Occipital lobe (tissue), 2 donors: Measurements from ENCODE around the gene GRM4. TPM values are rescaled to one million over a fixed set of nuclear protein-coding genes. Genes with fewer than 3 reads are reported as not detected.

Source experiments
- DNase-seq: peaks from one replicate; lab custom pipeline; 2025; lab: John Stamatoyannopoulos, UW
- total RNA-seq: library from RNA; depleted of rRNA; stranded (reverse); fragments of >200 nt; gene quantifications from one replicate; pipeline ENCODE4 v1.2.3, GENCODE V29; 2014

The GRM4 gene
- total RNA-seq, 1 donor from 2014 or later = 0.94 TPM

DNA sequence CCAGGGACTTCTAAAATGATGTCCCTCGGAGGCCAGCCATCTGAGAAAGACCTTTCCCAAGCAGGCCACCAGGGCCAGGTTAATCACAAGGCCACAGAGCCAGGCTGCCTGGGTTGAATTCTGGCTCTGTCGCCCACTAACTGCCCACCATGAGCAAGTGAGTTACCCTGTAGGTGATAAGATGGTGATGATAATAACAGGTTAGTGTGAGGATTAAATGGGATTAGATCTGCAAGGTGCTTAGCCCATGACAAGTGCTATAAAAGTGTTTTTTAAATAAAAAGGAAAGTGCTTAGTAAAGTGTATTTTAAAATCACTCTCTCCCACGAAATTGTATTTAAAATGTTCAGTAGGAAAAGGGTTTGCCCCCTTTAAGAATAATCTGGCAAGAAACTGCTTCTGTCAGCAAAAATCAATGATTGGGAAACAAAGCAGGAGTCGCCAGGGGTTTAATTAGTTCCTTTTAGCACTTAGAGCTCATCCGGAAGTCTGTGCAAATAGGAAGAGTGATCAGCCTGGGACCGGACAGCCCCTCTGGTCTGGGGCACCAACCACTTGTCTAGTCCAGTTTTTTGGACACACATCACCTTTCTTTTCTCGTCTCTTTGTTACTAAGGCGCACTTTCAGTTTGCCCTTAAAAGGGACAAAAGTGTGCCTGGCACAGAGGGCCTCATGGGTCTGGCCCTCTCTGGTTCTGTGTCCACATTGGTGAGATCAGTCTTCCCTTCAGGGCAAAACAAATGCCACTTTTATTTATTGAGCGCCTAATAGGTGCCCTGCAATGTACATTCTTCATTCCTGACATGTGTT lies 150.4 kb downstream of the GRM4 start:
- DNase-seq = no peak

DNA sequence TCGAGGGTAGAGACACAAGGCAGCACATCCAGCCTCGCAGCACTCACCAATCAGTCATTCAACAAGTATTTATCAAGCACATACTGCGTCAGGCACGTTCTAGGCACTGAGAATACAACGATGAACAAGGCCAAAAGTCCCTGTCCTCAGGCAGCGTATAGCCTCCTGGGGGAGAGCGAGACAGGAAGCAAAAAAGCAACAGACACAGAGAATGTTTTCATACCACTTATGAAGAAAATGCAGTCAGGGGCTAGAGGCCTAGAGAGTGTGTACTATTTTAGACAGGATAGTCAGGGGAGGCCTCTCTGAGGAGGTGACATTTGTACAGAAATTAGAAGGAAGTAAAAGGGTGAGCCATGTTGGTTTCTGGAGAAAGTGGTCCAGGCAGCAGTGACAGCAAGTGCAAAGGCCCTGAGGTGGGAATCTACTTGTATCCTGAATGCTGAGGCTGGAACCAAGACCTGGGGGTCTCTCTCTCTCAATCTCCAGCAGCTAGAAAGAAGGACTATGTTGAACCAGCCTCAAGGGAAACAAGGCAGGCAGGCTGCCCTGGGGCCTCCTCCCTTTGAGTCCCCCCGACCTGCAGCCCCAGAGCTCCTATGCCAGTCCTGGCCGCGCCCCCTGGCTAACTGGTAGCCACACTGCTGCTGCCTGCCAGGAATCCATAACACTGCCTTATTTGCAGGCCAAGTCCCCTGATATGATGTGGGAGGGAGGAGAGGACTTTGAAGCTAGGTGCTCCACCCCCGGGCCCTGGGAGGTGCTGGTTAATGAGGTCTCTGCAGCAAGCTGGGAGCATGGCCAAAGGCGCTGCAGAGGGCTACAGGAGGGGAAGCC lies 151.2 kb downstream of the GRM4 start:
- no peak for DNase-seq

DNA sequence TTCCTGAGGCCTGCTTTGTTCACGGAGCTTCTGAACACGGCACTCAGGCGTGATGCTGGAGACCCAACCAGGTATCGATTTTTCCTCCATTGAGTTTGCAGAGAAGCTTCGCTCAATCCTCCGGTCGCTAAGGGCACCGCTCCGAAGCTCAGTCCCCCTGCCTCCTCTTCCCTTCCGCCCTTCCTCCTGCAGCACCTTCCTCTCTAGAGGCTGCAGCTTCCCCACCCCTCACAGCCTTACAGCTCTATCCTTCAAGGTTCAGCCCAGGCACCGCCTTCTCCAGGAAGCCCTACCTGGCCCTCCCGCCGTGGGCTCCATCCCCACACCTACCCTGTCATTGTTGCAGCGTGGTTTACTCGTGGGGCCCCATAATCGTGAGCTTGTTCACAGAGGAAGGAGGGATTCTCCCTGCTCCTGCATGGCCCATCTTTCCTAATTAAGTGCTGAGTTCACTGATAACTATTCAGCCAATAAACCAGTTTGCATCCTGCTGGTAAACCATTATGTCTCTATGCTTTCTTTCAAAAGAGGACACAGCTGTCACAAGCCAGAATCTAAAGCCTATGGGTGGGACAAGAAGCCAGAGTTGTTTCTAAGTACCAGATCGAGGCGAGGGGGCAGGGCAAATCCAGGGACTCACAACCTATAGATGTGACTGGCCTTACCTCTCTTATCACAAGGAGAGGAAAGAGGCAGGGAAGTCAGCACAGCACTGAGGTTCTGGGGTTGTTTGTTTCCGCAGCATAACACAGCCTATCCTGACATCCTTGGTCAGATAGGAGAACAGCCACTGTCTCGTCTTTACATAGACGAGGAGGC lies 152.0 kb downstream of the GRM4 start:
- DNase-seq = no peak

DNA sequence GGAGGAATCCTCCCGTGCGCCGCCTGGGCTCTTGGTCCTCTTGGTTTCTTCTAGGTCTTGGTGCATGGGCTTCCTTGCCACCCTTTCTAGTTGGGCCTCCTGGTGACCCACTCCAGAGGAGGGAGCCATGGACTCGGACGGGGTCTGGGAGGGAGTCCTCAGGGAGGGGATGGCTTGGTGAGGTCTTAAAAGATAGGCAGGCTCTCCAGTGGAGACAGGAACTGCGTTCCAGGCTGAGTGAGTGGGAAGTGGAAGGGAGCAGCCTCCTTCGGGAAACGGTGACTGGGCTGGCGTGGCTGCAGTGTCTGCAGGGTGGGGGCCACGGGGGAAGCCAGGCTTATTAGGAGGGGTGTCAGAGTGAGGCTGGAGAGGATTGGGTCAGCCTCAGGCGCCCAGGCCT lies 152.8 kb downstream of the GRM4 start:
- DNase-seq = no peak

DNA sequence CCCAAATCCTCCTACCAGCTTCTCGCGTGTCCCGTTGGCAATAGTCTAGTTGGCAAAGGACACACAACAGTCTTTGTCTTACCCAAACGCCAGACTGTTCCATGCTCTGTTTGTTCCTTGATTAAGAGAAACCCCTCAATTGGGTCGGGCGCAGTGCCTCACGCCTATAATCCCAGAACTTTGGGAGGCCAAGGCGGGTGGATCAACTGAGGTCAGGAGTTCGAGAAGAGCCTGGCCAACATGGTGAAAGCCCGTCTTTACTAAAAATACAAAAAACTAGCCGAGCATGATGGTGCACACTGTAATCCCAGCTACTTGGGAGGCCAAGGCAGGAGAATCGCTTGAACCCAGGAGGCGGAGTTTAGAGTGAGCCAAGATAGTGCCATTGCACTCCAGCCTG lies 153.7 kb downstream of the GRM4 start:
- DNase-seq = no peak

DNA sequence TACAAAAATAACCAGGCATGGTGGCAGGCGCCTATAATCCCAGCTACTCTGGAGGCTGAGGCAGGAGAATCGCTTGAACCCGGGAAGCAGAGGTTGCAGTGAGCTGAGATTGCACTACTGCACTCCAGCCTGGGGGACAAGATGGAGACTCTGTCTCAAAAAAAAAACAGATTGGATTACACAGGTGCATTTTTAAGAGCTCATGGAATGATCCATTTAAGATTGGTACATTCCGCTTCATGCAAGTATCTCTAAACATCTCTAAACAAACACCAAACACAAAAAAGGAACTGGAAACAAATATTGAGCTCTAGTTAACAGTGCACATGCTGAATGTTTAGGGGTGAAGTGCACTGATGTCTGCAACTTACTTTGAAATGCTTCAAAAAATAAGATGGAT lies 154.3 kb downstream of the GRM4 start:
- DNase-seq = no peak

DNA sequence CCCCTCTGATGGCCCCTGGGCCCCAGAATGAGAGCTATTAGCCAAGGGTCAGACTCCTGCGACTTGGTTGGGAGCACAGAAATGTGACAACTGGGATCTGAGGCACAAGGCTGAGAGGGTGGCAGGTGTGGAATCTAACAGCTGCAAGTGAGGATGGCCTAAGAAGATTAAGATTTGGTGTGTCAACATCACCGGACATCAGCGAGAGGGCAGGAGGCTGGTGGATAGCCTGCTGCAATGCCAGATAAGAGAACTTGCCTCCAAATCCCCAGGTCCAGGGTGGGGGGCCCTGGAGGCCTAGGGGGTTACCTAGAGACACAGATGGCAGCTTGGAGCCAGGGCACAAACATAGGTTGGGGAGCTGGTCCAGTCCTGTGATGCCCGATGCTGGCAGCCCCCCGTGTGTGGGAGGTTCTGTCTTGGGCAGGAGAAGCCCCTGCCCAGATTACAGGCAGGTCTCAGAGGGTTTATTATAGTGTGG lies 155.8 kb downstream of the GRM4 start:
- no peak for DNase-seq

DNA sequence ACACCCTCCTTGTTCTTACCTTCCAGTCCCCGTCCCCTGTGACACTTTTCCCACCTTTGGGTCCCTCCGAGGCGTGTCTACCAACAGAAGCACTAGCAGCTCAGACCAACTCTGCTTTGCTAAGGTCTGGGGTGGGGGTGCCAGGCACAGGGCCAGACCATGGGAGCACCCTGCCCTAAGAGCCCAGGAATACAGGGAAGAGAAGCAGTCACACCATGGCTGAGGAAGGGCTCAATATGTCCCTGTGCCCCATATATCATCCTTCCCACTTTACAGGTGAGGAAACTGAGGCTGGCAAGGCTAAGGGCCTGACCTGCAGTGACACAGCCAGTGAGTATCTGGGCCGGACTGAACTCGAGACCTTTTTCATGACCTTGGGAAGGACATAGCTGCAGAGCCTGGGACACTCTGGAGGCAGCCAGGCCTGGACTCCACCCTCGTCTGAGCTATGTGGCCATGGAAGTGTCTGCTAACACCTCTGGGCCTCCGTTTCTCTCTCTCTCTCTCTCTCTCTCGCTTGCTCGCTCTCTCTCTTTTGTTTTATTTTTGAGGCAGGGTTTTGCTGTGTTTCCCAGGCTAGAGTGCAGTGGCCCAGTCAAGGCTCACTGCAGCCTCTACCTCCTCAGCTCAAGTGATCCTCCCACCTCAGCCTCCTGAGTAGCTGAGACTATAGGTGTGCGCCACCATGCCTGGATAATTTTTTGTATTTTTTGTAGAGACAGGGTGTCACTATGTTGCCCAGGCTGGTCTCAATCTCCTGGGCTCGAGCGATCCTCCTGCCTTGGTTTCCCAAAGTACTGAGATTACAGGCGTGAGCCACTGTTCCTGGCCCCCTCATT lies 156.7 kb downstream of the GRM4 start:
- no peak for DNase-seq

DNA sequence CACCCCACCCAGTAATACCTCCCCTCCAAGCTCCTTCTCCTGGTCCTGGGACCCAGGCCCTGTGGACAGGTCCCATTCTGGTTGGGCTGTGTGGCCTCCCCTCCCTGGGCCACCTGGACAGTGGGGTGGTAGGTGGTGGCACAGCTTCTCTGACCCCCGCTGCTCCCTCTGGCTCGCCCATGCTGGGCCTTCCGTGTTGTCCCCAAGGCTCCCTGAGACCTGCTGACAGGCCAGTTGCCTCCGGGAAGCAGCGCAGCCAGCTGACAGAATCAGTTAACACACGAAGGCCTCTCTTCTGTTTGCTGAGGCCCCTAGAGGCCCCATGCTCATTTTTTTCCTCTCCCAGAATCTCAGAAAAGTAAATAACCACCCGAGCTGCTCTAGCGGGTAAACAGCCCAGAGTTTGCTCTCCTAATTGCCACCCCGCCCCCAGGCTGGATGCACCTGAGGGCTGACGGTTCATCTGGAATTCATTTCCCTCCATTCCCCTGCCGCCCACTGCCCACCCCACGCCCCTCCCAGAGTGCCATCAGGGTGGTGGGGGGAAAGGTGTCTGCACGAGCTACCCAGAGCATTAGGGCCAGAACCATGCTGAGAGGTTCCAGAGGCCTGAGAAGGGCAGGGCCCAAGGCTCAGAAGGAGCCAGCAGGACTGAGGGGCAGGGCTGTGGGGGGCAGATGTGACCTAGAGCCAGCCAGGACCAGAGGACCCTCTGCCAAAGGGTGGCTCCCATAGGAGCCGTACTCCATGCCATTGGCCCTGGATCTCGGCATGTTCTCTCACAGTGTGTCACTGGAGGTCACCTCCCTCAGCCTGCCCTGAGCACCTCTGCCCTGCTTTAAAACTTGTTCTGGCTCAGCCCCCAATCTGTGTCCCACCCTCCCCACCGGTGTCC lies 157.5 kb downstream of the GRM4 start:
- no peak for DNase-seq

DNA sequence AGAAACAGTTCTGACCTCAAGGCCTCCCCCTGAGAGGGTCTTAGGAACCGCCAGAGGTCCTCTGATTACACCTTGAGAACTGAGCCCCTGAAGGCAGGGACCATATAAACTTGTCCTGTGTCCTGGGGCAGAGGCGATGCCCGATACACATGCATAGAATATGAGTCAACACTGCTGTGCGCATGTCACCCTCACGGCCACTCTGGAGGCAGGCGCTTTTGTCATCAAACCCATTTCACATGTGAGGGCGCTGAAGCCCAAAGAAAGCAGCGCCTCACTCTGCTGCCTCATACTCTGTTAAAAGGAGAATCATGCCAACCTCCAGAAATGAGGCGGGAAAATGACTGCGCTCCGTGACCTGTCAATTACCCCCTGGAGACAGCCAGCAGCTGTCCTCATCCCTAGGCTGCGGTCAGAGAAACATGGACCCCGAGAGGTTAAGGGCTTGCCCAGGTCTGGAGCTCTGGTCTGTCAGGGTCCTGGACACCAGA lies 158.3 kb downstream of the GRM4 start:
- no peak for DNase-seq

DNA sequence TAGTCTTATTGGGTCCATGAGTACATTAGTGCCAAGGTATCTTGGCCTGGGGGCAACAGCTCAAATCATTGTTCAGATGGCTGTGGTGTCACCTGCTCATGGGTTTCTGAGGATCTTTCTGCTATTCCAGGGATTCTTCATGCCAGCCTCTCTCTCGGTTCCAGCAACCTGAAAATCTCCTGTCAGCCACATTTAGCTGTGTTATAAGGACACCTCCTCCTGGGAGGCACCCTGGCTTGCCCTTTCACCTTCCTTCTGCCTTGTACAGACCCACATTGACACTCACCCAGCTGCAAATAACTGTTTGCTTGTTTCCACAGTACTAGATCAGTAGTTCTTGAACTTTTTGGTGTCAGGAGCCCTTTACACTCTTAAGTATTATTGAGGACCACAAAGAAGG lies 159.9 kb downstream of the GRM4 start:
- DNase-seq = no peak

DNA sequence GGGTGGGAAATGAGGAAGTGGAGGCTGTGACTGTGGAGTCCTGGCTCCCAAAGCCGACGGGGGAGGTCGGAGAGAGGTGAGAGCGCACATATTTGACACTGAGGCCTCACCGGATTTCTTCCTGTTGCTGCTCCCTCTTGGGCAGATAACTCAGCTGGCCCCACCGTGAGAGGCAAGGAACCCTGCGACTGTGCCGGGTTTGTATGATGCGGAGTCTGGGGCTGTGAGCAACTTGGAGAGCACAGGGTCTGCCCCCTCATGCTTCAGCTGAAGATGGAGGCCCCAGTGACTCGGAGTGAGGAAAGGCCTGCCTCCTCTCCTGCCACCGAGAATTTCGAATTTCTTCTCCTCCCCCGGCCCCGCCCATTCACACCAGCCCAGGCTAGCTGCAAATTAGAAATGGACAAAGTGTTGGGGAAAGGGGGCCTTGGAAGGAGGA lies 160.6 kb downstream of the GRM4 start:
- no peak for DNase-seq

DNA sequence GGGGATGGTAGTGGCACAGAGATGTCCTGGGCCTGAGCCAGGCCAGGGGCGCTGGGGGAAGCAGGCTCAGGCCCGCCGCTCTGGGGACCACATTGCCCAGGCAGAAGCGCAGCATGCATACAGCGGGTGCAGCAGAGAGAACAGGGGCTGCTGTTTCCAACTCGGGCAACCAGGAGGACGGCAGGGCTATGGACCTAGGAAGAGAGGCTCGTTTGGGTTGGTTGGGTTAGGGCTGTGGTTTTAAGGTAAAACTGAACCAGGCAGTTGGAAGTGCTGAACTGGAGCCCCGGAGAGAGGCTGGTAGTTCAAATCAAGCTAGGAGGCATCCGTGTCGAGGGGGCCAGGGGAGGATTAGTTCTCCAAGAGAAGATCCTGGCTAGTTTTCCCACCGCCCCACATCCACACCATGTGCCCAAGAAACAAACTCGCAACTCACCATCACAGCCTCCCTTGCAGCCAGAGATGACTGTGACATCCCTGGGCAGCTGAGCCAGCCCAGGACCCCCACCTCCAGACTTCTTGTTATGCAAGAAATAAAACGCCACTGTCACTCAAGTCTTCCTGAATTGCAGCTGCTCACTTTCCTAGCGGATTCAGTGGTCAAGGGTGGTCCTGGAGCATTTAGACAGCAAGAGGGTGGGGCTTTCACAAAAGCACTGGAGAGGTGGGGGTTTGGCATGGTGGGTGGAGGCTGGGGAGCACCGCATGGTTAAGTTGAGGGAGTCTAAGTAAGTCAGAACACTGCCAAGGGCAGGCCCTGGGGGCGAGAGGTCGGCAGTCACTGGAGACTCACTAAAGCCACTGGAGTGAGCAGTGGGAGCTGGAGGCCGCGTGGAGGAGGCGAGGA lies 161.2 kb downstream of the GRM4 start:
- no peak for DNase-seq

DNA sequence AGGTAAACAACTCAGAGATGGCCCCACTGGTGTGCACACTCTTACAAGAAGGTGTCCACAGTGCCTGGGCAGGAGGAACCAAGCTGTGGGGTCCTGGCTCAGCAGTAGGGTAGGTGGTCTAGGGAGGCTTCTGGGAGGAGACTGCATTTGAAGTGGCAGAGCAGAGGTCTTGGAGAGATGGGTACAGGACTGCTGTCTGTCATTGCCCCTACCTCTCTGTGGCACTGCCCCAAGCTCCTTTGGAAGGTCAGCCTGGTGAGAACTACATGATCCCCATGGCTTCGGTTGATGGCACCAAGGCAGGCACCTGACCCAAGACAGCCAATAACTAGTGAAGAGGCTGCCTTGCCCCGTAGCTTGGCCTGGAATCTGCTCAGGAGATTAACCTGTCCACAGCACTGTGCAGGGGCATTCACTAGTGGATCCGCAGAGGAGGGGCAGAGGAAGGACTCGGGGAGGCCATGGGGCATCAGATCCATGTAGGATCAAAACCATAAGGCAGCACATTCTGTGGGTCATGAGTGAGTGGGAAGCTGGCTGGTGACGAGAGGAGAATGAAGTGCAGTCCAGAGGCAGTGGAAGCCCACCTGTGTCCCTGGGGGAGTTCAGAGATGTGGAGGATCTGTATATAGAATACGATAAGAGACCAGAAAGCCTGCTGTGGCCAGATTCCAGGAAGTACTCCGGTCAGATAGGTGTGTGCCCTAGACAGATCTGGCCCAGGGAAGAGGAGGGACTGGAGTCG lies 162.0 kb downstream of the GRM4 start:
- no peak for DNase-seq

DNA sequence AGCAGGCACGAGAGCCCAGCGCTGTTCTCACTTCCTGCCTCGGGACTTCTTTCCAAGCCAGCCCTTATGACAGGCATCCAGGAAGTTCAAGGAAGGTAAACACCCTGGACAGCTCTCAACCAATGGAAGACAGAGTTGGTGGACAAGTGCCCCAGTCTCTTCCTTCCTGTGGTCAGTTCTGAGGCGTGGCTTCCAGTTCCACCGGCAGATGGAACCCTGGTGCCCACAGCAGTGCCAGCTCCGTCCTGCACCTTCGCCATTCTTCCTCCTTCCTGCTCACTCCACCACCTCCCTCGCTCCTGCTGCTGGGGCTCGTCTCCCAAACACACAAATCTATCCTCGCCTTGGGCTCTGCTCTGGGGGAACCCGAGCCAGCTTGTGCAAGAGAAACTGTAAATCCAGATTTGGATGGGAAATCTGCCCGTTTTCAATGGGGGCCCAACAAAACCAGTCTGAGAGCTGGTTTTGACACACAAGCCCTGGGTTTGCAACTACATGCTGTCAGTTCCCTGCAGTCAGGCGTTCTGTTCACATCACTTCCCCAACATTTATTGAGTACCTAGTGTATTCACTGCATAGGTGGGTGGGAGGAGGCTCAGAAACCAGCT lies 162.7 kb downstream of the GRM4 start:
- DNase-seq = no peak

DNA sequence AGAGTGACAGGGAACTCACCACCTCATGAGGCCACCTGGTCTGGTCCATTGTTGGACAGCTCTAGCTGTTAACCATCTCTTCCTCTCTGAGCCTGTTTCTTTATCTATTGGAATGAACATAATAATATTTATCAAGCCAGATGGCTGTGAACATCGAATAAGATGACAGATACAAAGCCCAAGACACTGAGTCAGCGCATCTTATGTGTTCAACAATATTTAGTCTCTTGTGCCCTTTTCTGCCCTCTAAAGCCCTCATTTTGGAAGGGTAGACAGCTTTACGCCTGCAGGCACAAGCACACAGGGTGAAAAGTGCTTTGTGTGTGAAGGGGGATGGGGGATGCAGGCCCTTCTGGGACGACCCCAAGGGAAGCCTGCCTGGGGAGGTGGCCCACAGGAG lies 164.0 kb downstream of the GRM4 start:
- DNase-seq = no peak

DNA sequence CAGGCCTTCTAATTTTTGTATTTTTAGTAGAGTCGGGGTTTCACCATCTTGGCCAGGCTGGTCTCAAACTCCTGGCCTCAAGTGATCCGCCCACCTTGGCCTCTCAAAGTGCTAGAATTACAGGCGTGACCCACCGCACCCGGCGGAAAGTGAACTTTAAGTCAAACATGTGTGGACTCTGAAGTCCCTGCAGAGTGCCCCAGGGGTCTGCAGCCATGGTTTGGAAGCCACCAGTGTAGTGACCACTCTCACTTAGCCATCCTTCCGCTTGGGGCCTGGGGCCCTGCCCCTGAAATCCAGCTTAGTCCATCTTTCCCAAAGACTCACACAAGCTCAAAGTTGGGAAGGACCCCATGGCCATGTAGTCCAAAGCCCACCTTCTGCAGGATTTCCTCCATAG lies 164.5 kb downstream of the GRM4 start:
- DNase-seq = no peak
